Fibroblast of the aortic adventitia (primary cell): Measurements from ENCODE around the gene MZT2B. TPM values are rescaled to one million over a fixed set of nuclear protein-coding genes. Genes with fewer than 3 reads are reported as not detected.
"Not testable (repeated sequence)": the region's sequence is repeated elsewhere in the genome, so short reads cannot be mapped to it uniquely, and the experiment has no call there.

ENCODE experiments used
- DNase-seq: peaks from one replicate; pipeline ENCODE4 v3.0.0-alpha.2; 2010; ENCODE audit warnings: low read depth
- H3K4me3 ChIP-seq: 2 replicates; pipeline ENCODE4 v1.5.1; 2011; ENCODE audit warnings: low read depth, mild to moderate bottlenecking, control low read depth, low read length, moderate library complexity
- total RNA-seq: library from RNA; depleted of rRNA; stranded (reverse); fragments of >200 nt; gene quantifications from 2 replicates; pipeline ENCODE4 v1.2.3, GENCODE V29; 2012; ENCODE audit warnings: low replicate concordance
- TF ChIP-seq, protein P1 (sequence below): IDR thresholded peaks from 2 replicates; pipeline ENCODE4 v1.5.1; 2011; ENCODE audit warnings: mild to moderate bottlenecking, low read length, control low read depth, inconsistent platforms; ENCODE audit not compliant: insufficient read depth

The MZT2B gene
- total RNA-seq, 1 donor = 90.5 TPM

DNA sequence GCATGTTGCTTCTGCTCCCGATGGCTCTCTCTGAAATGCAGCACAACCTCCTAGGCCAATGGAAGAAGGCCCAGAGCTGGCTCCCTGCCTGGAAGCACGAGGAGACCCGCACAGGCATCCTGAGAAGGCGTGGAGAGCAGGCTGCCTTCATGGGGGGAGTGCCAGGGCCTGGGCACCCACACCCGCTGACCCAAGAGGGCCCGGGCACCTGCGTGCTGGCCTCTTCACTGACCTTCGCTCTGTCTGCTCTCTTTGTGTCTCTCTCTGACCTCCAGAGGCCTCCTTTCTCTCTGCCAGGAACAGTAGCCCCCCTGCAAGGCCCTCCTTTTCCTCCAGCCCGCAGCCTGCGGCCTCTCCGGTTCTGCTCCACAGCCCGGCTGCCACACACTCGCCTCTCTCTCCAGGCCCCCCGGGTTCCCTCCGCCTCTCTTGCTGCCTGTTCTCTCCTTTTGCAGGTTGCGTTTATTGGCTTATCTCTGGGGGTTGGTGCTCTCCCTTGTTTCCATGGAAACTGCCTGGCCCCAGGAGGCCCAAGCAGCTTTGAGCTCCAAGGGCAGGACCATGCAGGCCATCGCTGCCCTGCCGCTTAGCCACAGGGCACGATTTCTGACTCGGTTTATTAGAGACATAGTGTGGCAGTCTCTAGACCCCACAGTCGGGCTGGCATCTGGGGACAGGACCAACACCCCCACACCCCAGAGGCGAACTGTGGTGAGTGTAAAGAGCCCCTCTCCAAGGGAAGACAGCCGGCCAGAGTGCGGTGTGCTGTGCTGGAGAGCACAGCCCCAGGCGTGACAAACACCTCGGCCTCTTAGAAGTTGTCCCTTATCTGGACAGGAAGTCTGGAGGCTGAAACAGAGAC, 1.7 kb downstream of the MZT2B start:
- TF ChIP-seq, protein P1, sequence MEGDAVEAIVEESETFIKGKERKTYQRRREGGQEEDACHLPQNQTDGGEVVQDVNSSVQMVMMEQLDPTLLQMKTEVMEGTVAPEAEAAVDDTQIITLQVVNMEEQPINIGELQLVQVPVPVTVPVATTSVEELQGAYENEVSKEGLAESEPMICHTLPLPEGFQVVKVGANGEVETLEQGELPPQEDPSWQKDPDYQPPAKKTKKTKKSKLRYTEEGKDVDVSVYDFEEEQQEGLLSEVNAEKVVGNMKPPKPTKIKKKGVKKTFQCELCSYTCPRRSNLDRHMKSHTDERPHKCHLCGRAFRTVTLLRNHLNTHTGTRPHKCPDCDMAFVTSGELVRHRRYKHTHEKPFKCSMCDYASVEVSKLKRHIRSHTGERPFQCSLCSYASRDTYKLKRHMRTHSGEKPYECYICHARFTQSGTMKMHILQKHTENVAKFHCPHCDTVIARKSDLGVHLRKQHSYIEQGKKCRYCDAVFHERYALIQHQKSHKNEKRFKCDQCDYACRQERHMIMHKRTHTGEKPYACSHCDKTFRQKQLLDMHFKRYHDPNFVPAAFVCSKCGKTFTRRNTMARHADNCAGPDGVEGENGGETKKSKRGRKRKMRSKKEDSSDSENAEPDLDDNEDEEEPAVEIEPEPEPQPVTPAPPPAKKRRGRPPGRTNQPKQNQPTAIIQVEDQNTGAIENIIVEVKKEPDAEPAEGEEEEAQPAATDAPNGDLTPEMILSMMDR = no peak
- peak; percentile 47 for DNase-seq
- peak overlapping the region; percentile 66 for H3K4me3 ChIP-seq

DNA sequence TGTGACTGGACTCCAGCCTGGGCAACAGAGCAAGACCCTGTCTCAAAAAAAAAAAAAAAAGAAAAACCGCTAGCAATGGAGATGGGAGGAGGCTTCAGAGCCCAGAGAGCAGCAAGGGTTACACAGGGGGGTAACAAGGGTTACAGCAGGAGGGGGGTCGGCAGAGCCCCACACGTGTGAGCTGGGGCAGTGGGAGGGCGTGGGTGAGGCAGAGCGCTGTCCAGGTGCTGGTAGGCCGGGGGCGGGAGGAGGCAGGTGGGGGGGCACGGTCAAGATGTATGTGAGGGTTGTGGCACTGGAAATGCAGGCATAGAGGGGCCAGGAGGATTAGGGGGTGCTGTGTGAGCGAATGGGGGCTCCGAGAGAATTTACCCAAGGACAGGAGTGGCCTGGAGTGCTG, 3.4 kb downstream of the MZT2B start:
- no peak for DNase-seq
- TF ChIP-seq, protein P1 = no peak
- no peak overlapping the region for H3K4me3 ChIP-seq

DNA sequence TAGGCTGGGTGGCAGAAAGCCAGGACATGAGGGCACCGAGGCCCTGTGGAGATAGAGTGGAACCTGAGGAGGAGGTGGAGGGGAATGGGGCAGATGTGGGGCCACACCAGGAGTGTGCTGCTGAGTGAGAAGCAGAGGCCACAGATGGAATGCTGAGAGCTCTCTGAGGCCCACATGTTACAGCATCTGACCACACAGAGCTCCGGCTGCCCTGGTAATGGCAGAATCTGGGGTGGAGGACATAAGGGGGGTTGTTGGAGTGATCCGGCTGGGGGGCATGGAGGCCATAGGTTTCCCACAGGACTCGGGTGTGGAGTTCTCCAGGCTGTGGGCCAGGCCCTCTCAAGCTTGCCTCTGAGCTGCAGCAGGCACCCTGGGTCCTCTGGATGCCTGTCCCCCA, 3.8 kb downstream of the MZT2B start:
- DNase-seq = no peak
- no peak overlapping the region for H3K4me3 ChIP-seq
- TF ChIP-seq, protein P1 = no peak

DNA sequence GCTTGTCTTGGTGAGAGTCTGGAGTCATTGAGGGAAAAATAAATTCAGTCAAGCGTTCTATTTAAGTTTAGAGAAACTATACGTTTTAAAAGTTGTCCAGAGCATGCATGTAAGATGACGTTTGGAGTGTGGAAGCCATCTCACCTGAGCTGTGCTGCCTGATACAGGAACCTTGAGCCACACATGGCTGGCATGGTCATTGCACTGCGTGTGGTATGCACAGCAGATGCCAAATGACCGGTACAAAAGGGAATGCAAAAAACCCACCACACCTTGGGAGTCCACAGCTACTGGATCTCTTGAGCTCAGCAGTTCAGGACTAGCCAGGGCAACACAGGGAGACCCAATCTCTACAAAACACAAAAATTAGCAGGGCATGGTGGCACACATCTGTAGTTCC, 4.3 kb downstream of the MZT2B start:
- TF ChIP-seq, protein P1 = no peak
- no peak overlapping the region for H3K4me3 ChIP-seq
- no peak for DNase-seq

DNA sequence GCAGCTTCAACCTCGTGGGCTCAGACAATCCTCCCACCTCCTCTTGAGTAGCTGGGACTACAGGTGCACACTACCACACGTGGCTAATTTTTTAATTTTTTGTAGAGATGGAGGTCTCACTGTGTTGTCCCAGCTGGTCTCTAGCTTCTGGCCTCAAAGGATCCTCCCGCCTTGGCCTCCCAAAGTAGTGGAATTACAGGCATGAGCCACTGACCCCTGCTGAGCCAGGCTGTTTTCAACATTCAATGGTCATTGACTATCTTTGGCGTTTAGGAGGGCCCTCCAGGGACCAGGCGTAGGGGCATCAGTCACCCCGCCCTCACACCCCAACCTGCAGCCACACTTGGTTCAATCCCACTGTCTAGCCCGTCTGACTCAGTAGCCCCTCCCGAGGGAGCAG, 5.2 kb downstream of the MZT2B start:
- H3K4me3 ChIP-seq = no peak overlapping the region
- no peak for DNase-seq
- TF ChIP-seq, protein P1 = no peak

DNA sequence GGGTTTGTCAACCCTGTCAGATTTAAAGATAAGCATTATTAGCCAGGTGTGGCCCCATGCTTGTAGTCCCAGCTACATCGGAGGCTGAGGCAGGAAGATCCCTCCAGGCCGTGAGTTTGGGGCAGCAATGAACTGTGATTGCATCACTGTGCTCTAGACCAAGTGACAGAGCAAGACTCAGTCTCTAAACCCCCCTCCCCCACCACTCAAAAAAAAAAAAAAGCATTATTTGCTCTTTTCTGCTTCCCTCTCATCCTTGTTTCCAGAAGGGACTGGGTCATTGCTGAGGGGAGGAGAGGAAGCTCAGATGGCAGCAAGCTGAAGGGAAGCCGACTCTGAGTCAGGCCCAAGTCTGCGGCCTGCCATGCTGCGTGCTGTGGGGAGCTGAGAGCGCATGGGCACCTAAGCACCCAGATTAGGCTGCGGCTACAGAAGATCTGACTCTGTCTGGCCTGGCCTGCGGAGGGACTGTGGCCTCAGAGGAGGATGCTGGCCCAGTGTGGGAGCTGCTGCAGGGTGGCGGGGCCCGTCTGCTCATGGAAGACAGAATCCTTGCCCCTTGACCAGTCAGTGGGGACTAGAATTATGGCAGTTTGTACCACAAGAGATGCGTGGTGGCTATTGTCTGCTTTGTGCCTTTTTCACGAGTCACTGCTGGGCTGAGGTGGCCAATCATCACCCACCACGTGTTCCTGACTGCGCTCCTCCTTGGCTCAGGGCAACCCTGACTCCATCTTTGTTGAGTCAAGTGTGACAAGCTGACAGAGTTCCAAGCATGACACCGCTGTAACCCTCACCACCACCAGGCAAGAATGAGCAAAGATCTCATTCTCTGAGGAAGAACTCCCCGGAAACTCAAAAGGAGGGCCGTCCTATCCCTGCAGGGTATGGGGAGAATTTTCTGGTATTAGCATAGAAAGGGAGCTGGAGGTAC, 6.1 kb downstream of the MZT2B start:
- not testable (repeated sequence) for H3K4me3 ChIP-seq, DNase-seq

DNA sequence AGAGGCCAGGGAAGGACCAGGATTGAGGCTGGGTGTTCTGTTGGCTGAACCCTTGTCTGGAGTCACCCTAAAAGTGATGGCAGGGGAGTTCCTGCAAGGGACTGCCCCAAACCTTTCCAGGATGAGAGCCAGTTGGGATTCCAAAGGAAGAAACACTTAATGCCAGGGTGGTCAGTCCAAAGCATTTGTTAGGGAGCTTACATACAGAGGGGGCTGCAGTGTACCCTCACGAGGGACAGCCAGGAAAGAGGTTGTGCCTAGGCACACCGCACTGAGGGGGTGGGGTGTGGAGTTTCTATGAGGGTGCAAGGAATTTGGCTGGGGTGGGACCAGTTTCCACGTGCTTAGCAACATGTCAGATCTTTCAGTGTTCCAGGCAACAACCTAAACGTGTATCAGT, 6.9 kb downstream of the MZT2B start:
- DNase-seq, H3K4me3 ChIP-seq: not testable (repeated sequence)
